Adrenal gland (tissue), 12 donors: Measurements from ENCODE around the gene CDC73. TPM values are rescaled to one million over a fixed set of nuclear protein-coding genes. Genes with fewer than 3 reads are reported as not detected.

Experiments used
- DNase-seq, 7 donors: peaks; one replicate each; pipeline ENCODE4 v3.0.0-alpha.2; 2019 to 2020
- H3K27ac ChIP-seq, 5 donors: fragments of 200-600 bp; sonication (generic) in 4 of 5; 1 replicate in 3 of 5; 2 replicates in 2 of 5; pipeline versions ENCODE4 v1.5.1 to v1.8.0; 2016 to 2020; ENCODE audit warnings: mild to moderate bottlenecking in 1 of 5
- H3K27me3 ChIP-seq: fragments of 200-600 bp; 2 replicates; pipeline ENCODE4 v1.8.0; 2021
- H3K36me3 ChIP-seq, 2 donors: fragments of 200-600 bp; replicated peaks in 1 of 2; 1 replicate in 1 of 2; 2 replicates in 1 of 2; pipeline versions ENCODE4 v1.5.1 to v1.8.0; 2018 to 2022
- H3K4me1 ChIP-seq, 2 donors: fragments of 200-600 bp; replicated peaks in 1 of 2; 1 replicate in 1 of 2; 2 replicates in 1 of 2; pipeline versions ENCODE4 v1.5.1 to v1.8.0; 2018 to 2021
- H3K4me3 ChIP-seq, 4 donors: fragments of 200-600 bp; sonication (generic) in 3 of 4; one replicate each; pipeline ENCODE4 v1.5.1; 2016 to 2018
- H3K9me3 ChIP-seq, 3 donors: fragments of 200-600 bp; sonication (generic) in 1 of 3; replicated peaks in 1 of 3; 1 replicate in 2 of 3; 2 replicates in 1 of 3; pipeline versions ENCODE4 v1.5.1 to v1.8.0; 2016 to 2021
- CTCF ChIP-seq, 6 experiments: fragments of 450-650 bp in 4 of 6; fragments of 200-600 bp in 2 of 6; sonication (generic) in 1 of 6; IDR thresholded peaks; 1 replicate in 5 of 6; 2 replicates in 1 of 6; pipeline versions ENCODE4 v1.5.1 to v1.8.0; 2016 to 2021; ENCODE audit warnings: antibody characterized with exemption in 6 of 6, mild to moderate bottlenecking in 2 of 6, moderate library complexity in 1 of 6
- POLR2A ChIP-seq, 2 donors: fragments of 450-650 bp; IDR thresholded peaks; one replicate each; pipeline ENCODE4 v1.6.1; 2017; ENCODE audit warnings: antibody characterized with exemption in 2 of 2, mild to moderate bottlenecking in 2 of 2, moderate library complexity in 1 of 2
- WGBS, 4 donors: extraction: QIAGEN DNeasy Blood & Tissue Kit in 2 of 4; methylation state at CpG; one replicate each; pipeline versions ENCODE4 v1.1.5 to v1.1.7; 2013 to 2017; 5-methylcytosine and 5-hydroxymethylcytosine counted together
- intact Hi-C, 2 donors: fragments of 100-400 bp; cut with DNase I; formaldehyde crosslinking; loops; one replicate each; pipeline versions ENCODE4 v1.14.1 to v1.15.0; 2022 to 2023
- polyA plus RNA-seq, 3 donors: library from polyadenylated mRNA; stranded (reverse); fragments of 200-250 nt in 2 of 3; fragments of 350-450 nt in 1 of 3; fragmentation: Illumina TruSeq in 1 of 3; extraction: RNeasy Lipid Tissue Mini Kit (QIAGEN cat#74804) in 1 of 3; gene quantifications; one replicate each; pipeline ENCODE4 v1.2.3, GENCODE V29; 2013 to 2014
- total RNA-seq, 9 donors: library from RNA; depleted of rRNA in 4 of 9; stranded (reverse); fragments of >200 nt in 4 of 9; fragments of 120-200 nt in 1 of 9; fragmentation: NEBNext Ultra II Directional in 1 of 9; extraction: Animal tissue kit (Norgen Biotek cat#: 25700) in 1 of 9; gene quantifications; one replicate each; pipeline versions ENCODE4 v1.1.0 to v1.2.4, GENCODE V29; 2013 to 2023
- donor health status: healthy with polysubstance abuse.
- donor health status: Bipolar disorder and iron deficiency.
- donor health status: DM: yes; HTN: yes; CAD: no.
- donor health status: DM: no; HTN: no; CAD: no.
- donor health status: DM: no; HTN: no; CAD: no.
- donor health status: DM: yes; HTN: yes; CAD: no.

Gene CDC73
- total and polyA plus RNA-seq, 12 donors, result 5.9 to 64.0 (median 36.1) TPM

- no peaks in the 10 kb centered on the region for H3K27me3 ChIP-seq
- H3K4me3 ChIP-seq, result no peak overlapping the region
- 58 to 73% (median 69%) methylated on average over 2 of the region's 2 CpGs for WGBS, 4 donors
- H3K36me3 ChIP-seq, result peaks cover 0 to 17% of the 10 kb centered on the region in 2 donors
- TF ChIP-seq POLR2A (IDR thresholded peaks at IDR 0.05) (no peak), CTCF (IDR thresholded peaks at IDR 0.05) (no peak)
- H3K27ac ChIP-seq, result no peak overlapping the region
- no peak for DNase-seq
- H3K9me3 ChIP-seq, result no peaks in the 10 kb centered on the region
- intact Hi-C loops, result no loop called here
- no peaks in the 10 kb centered on the region for H3K4me1 ChIP-seq
Observed at GRCh38 chr1:193157360-193157759, 35.5 kb downstream of the CDC73 start.

DNA sequence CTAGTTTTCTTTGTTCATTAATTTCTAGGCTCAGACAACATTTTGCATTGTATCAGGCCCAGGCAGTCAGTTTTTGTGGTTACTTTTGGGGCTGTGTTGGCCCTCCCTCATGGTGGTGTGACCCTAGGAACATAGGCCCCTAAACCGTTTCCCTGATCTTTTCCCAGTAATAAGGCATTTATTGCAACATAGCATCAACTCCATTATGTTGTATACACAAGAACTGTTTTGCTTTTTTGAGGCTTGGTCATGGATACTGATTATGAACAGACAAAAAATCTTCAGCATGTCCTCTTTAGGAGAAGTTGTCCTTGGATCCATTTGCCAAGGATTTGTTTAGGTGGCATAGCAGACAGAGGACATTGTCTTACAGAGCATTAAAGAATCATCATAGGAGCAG, 54.3 kb downstream of the CDC73 start:
- Histone ChIP-seq H3K9me3 (no peaks in the 10 kb centered on the region), H3K27me3 (no peaks in the 10 kb centered on the region), H3K36me3 (no peaks in the 10 kb centered on the region), H3K4me3 (no peak overlapping the region), H3K27ac (no peak overlapping the region), H3K4me1 (peaks cover 0 to 18% of the 10 kb centered on the region in 2 donors)
- TF ChIP-seq CTCF (IDR thresholded peaks at IDR 0.05) (no peak), POLR2A (IDR thresholded peaks at IDR 0.05) (no peak)
- 68 to 76% (median 73%) methylated on average over 1 of the region's 1 CpG for WGBS, 4 donors
- intact Hi-C loops, result no loop called here
- DNase-seq, result no peak

DNA sequence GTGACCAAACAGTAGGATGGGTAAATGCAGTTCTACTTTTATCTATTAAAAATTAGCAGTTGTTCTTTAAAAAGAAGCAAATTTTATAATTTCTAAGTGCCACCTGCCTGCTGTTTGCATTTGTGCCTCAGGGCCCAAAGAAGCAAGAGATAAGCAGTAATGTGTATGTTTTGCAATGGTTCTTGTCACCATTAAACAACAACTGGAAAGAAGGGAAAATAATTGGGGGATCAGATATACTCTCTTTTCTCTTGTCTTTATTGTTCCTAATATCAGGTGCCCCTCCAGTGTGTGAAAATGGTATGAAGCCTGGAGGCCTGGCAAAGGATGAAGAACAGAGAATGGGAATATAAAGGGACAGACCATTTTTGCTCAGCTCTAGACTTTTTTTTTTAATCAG, 55.0 kb downstream of the CDC73 start:
- H3K4me1 ChIP-seq, result peaks cover 0 to 20% of the 10 kb centered on the region in 2 donors
- intact Hi-C loops, result no loop called here
- H3K27me3 ChIP-seq, result no peaks in the 10 kb centered on the region
- no peak overlapping the region for H3K4me3 ChIP-seq
- no peaks in the 10 kb centered on the region for H3K36me3 ChIP-seq
- TF ChIP-seq CTCF (IDR thresholded peaks at IDR 0.05) (no peak), POLR2A (IDR thresholded peaks at IDR 0.05) (no peak)
- no peak for DNase-seq
- no peaks in the 10 kb centered on the region for H3K9me3 ChIP-seq
- no peak overlapping the region for H3K27ac ChIP-seq

- 66 to 75% (median 71%) methylated on average over 4 of the region's 4 CpGs for WGBS, 4 donors
- TF ChIP-seq POLR2A (IDR thresholded peaks at IDR 0.05) (no peak), CTCF (IDR thresholded peaks at IDR 0.05) (no peak)
- H3K36me3 ChIP-seq, result no peaks in the 10 kb centered on the region
- no peaks in the 10 kb centered on the region for H3K27me3 ChIP-seq
- intact Hi-C loops, result no loop called here
- no peak for DNase-seq
- no peak overlapping the region for H3K4me3 ChIP-seq
- no peak overlapping the region for H3K27ac ChIP-seq
- no peaks in the 10 kb centered on the region for H3K9me3 ChIP-seq
- H3K4me1 ChIP-seq, result peaks cover 0 to 43% of the 10 kb centered on the region in 2 donors
Observed at GRCh38 chr1:193179094-193179493, 57.3 kb downstream of the CDC73 start.
